Tibial nerve (tissue), 4 donors: Measurements from ENCODE around the gene TRMT44. TPM values are rescaled to one million over a fixed set of nuclear protein-coding genes. Genes with fewer than 3 reads are reported as not detected.

Source experiments
- DNase-seq, 2 donors: peaks; one replicate each; pipeline ENCODE4 v3.0.0-alpha.2; 2019; ENCODE audit warnings: low spot score in 2 of 2
- H3K27ac ChIP-seq, 4 donors: fragments of 200-600 bp; sonication (generic) in 3 of 4; one replicate each; pipeline ENCODE4 v1.5.1; 2017 to 2019; ENCODE audit warnings: mild to moderate bottlenecking in 1 of 4
- H3K27me3 ChIP-seq, 2 donors: fragments of 200-600 bp; sonication (generic) in 1 of 2; one replicate each; pipeline versions ENCODE4 v1.5.1 to v1.6.0; 2017 to 2019
- H3K36me3 ChIP-seq, 3 donors: fragments of 200-600 bp; sonication (generic); one replicate each; pipeline ENCODE4 v1.5.1; 2018 to 2019
- H3K4me1 ChIP-seq, 4 donors: fragments of 200-600 bp; sonication (generic) in 3 of 4; one replicate each; pipeline ENCODE4 v1.5.1; 2017 to 2019
- H3K4me3 ChIP-seq, 4 donors: fragments of 200-600 bp; sonication (generic) in 3 of 4; one replicate each; pipeline ENCODE4 v1.5.1; 2017 to 2019; ENCODE audit warnings: mild to moderate bottlenecking in 1 of 4, moderate library complexity in 1 of 4
- H3K9me3 ChIP-seq, 4 donors: fragments of 200-600 bp; sonication (generic) in 3 of 4; one replicate each; pipeline ENCODE4 v1.5.1; 2017 to 2019
- WGBS, 2 donors: methylation state at CpG; one replicate each; pipeline ENCODE4 v1.1.5; 2018; 5-methylcytosine and 5-hydroxymethylcytosine counted together
- small RNA-seq: library from RNA; depleted of rRNA; stranded (forward); fragments of <200 nt; gene quantifications from one replicate; pipeline ENCODE3, GENCODE V24; 2016
- total RNA-seq, 4 donors: library from RNA; depleted of rRNA; stranded (reverse); fragments of >200 nt; gene quantifications; one replicate each; pipeline ENCODE4 v1.1.0, GENCODE V29; 2016
- TF ChIP-seq, protein P1 (sequence below), 5 experiments: fragments of 200-600 bp in 3 of 5; fragments of 450-650 bp in 2 of 5; sonication (generic) in 3 of 5; IDR thresholded peaks; one replicate each; pipeline ENCODE4 v1.5.1; 2016 to 2019; ENCODE audit warnings: antibody characterized with exemption in 5 of 5, mild to moderate bottlenecking in 3 of 5, moderate library complexity in 2 of 5

TRMT44 gene
- total RNA-seq, 4 donors from 2014 or later, result 24.5 to 71.4 (median 52.9) TPM

DNA sequence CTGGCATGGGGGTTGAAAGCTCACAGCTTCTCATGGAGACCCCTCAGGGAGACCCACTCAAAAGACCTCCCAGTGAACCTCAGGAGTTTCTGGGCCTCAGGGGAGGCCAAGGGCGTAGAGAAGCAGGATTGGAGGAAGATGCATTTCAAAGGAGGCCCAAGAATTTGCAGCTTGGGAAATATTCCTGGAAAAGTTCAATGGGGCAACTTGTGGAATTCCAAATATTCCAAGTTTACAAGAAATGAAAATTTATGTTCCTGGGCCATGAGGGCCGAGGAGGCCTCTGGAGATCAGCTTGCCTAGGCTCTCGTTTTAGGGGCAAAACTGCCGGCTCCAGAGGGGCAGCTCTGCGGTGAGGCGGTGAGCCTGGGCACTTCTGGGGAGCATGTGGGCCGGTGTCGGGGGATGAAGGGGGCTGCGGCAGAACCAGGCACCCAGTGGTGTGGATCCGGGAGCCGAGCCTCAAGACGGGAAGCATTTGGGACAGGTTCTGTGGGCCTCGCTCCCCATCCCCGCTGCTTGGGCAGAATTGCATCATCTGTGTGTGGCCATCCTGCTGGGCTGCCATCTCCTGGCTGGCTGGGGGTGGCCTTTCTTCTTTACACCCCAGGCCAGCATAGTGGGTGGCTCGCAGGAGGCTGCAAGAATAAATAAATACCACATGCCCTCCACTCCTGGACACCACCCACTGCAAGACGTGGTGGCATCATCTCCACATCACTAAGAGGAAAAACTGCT is 85.0 kb downstream of the TRMT44 start:
- DNase-seq, result no peak

More for the DNA sequence above, 85.0 kb downstream of the TRMT44 start:
- H3K4me3 ChIP-seq, result no peak overlapping the region
- H3K4me1 ChIP-seq, result peaks cover 0 to 15% (median 4%) of the 10 kb centered on the region in 4 donors
- H3K9me3 ChIP-seq, result peaks cover 0 to 22% (median 3%) of the 10 kb centered on the region in 4 donors
- 35 to 43% methylated on average over 16 of the region's 16 CpGs for WGBS, 2 donors
- TF ChIP-seq, protein P1, sequence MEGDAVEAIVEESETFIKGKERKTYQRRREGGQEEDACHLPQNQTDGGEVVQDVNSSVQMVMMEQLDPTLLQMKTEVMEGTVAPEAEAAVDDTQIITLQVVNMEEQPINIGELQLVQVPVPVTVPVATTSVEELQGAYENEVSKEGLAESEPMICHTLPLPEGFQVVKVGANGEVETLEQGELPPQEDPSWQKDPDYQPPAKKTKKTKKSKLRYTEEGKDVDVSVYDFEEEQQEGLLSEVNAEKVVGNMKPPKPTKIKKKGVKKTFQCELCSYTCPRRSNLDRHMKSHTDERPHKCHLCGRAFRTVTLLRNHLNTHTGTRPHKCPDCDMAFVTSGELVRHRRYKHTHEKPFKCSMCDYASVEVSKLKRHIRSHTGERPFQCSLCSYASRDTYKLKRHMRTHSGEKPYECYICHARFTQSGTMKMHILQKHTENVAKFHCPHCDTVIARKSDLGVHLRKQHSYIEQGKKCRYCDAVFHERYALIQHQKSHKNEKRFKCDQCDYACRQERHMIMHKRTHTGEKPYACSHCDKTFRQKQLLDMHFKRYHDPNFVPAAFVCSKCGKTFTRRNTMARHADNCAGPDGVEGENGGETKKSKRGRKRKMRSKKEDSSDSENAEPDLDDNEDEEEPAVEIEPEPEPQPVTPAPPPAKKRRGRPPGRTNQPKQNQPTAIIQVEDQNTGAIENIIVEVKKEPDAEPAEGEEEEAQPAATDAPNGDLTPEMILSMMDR (IDR thresholded peaks at IDR 0.05), result no peak
- H3K27ac ChIP-seq, result peak overlapping the region in 1 of 4 donors; percentile 50
- H3K27me3 ChIP-seq, result no peaks in the 10 kb centered on the region
- H3K36me3 ChIP-seq, result no peaks in the 10 kb centered on the region

Small RNA genes within 50 kb of the gene (small RNA-seq; reads per million reads assigned to genes)
- 1.4 reads per million, percentile 41 among the genes with 10 or more reads in this experiment for gene RNA5SP152

Other genes starting within 250 kb of the TRMT44 start
- 100 to 1,000 TPM in 1 of 4 donors, 10 to 100 TPM in 3; 31.6 to 176 (median 69.7) TPM for gene SH3TC1, start 241.5 kb upstream of the TRMT44 start, total RNA-seq
- gene HTRA3, start 171.0 kb upstream of the TRMT44 start, total RNA-seq, result 10 to 100 TPM; 34.9 to 54.3 (median 43.5) TPM
- 10 to 100 TPM; 17.3 to 36.0 (median 24.5) TPM for gene ACOX3, start 54 bp upstream of the TRMT44 start, total RNA-seq
- gene GPR78, start 139.6 kb downstream of the TRMT44 start, total RNA-seq, result not detected
- 10 to 100 TPM in 1 of 4 donors, 1 to 10 TPM in 3; 1.6 to 11.7 (median 2.5) TPM for gene CPZ, start 152.0 kb downstream of the TRMT44 start, total RNA-seq